SIG-M5 (cell line): ENCODE measurements around the gene THSD7A.

Source experiments
- DNase-seq: peaks from one replicate; lab custom pipeline; 2025; lab: John Stamatoyannopoulos, UW

The THSD7A gene

GRCh38 chr7:11412036-11412435 lies 420.0 kb downstream of the THSD7A start:
- no peak for DNase-seq

- DNase-seq = no peak
These were observed 421.0 kb downstream of the THSD7A start for GRCh38 chr7:11410656-11411644.

- no peak for DNase-seq
These were observed 427.6 kb downstream of the THSD7A start for GRCh38 chr7:11404355-11404754.

- DNase-seq = no peak
These were observed 428.2 kb downstream of the THSD7A start for GRCh38 chr7:11403781-11404180.

GRCh38 chr7:11394438-11394837 lies 437.6 kb downstream of the THSD7A start:
- no peak for DNase-seq

GRCh38 chr7:11379641-11380040 lies 452.4 kb downstream of the THSD7A start:
- no peak for DNase-seq

- no peak for DNase-seq
These were observed 455.5 kb downstream of the THSD7A start for GRCh38 chr7:11376529-11376928.

GRCh38 chr7:11374629-11375028 lies 457.4 kb downstream of the THSD7A start:
- no peak for DNase-seq

GRCh38 chr7:11373546-11374142 lies 458.4 kb downstream of the THSD7A start:
- no peak for DNase-seq

- DNase-seq = no peak
These were observed 462.3 kb downstream of the THSD7A start for GRCh38 chr7:11369696-11370095.

- DNase-seq = no peak
These were observed 465.9 kb downstream of the THSD7A start for GRCh38 chr7:11366118-11366517.

GRCh38 chr7:11358637-11359036 lies 473.4 kb downstream of the THSD7A start:
- no peak for DNase-seq

GRCh38 chr7:11355399-11356005 lies 476.5 kb downstream of the THSD7A start:
- DNase-seq = no peak

- DNase-seq = no peak
These were observed 485.7 kb downstream of the THSD7A start for GRCh38 chr7:11346302-11346701.

GRCh38 chr7:11345621-11346020 lies 486.4 kb downstream of the THSD7A start:
- no peak for DNase-seq

GRCh38 chr7:11343818-11344413 lies 488.1 kb downstream of the THSD7A start:
- DNase-seq = no peak

- DNase-seq = no peak
These were observed 488.9 kb downstream of the THSD7A start for GRCh38 chr7:11343136-11343535.

GRCh38 chr7:11341285-11341944 lies 490.6 kb downstream of the THSD7A start:
- no peak for DNase-seq

GRCh38 chr7:11336432-11336831 lies 495.6 kb downstream of the THSD7A start:
- DNase-seq = no peak

GRCh38 chr7:11335947-11336346 lies 496.1 kb downstream of the THSD7A start:
- no peak for DNase-seq

- DNase-seq = no peak
These were observed 499.2 kb downstream of the THSD7A start for GRCh38 chr7:11332865-11333228.
